KMS-11 (cell line): Measurements from ENCODE around the gene ZNF680.

ENCODE experiments used
- H2AFZ ChIP-seq: fragments of 200-600 bp; sonication (generic); 2 replicates; pipeline ENCODE4 v1.6.1; 2016; ENCODE audit warnings: antibody characterized with exemption, mixed run types, low read depth
- H3K27ac ChIP-seq: fragments of 200-600 bp; sonication (generic); 2 replicates; pipeline ENCODE4 v1.6.1; 2016; ENCODE audit warnings: mild to moderate bottlenecking, mixed run types
- H3K27me3 ChIP-seq: fragments of 200-600 bp; sonication (generic); 2 replicates; pipeline ENCODE4 v1.6.1; 2017; ENCODE audit warnings: mild to moderate bottlenecking, low read depth, mixed run types, moderate library complexity; ENCODE audit not compliant: insufficient read depth
- H3K36me3 ChIP-seq: fragments of 200-600 bp; sonication (generic); 2 replicates; pipeline ENCODE4 v1.6.1; 2017; ENCODE audit warnings: mild to moderate bottlenecking, mixed run types; ENCODE audit not compliant: insufficient read depth
- H3K4me1 ChIP-seq: fragments of 200-600 bp; sonication (generic); 2 replicates; pipeline ENCODE4 v1.6.1; 2016; ENCODE audit warnings: mild to moderate bottlenecking, low read depth, mixed run types; ENCODE audit not compliant: poor library complexity, severe bottlenecking
- H3K4me2 ChIP-seq: fragments of 200-600 bp; sonication (generic); 2 replicates; pipeline ENCODE4 v1.7.0; 2016; ENCODE audit warnings: mild to moderate bottlenecking, mixed run types
- H3K4me3 ChIP-seq: fragments of 200-600 bp; sonication (generic); IDR thresholded peaks from 2 replicates; pipeline ENCODE4 v1.6.1; 2017; ENCODE audit warnings: low read depth, low read length, mixed read lengths; ENCODE audit not compliant: insufficient read depth
- H3K79me2 ChIP-seq: fragments of 200-600 bp; sonication (generic); 2 replicates; pipeline ENCODE4 v1.6.1; 2016; ENCODE audit warnings: low read depth, mixed run types; ENCODE audit not compliant: insufficient read depth
- H3K9ac ChIP-seq: fragments of 200-600 bp; sonication (generic); 2 replicates; pipeline ENCODE4 v1.6.1; 2016; ENCODE audit warnings: mild to moderate bottlenecking, mixed run types
- H4K20me1 ChIP-seq: fragments of 200-600 bp; sonication (generic); 2 replicates; pipeline ENCODE4 v1.6.1; 2016; ENCODE audit warnings: mild to moderate bottlenecking, mixed run types; ENCODE audit not compliant: insufficient read depth
- TF ChIP-seq, protein P1 (sequence below): fragments of 200-600 bp; sonication (generic); conservative IDR thresholded peaks from 2 replicates; pipeline ENCODE4 v1.6.1; 2017; ENCODE audit warnings: low read depth, mild to moderate bottlenecking, antibody characterized with exemption, low read length, moderate library complexity, mixed read lengths

ZNF680 gene

DNA sequence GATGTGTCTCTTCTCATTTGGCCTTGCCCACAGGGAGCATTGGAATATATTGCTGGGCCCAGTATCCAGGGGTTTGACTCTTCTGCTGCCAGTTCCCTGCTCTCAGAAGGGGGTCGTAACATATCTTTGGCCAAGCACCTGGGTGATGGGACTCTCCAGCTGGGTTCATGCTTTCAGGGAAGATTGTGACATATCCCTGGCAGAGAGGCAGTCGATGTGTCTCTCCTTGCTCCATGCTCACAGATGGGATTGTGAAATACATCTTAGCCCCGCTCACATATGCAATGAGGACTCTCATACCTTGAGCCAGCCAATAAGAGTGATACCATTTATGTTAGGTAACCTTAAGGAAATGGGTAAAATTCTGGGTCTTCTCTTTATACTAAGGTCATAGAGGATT, 39.2 kb upstream of the ZNF680 start:
- Histone ChIP-seq H3K79me2 (no peaks in the 10 kb centered on the region), H3K27me3 (no peaks in the 10 kb centered on the region), H3K36me3 (no peaks in the 10 kb centered on the region), H3K4me2 (no peak overlapping the region), H3K4me1 (no peaks in the 10 kb centered on the region), H2AFZ (no peak overlapping the region), H3K4me3 (no peak overlapping the region), H3K27ac (no peak overlapping the region), H4K20me1 (no peaks in the 10 kb centered on the region), H3K9ac (no peak overlapping the region)
- TF ChIP-seq, protein P1, sequence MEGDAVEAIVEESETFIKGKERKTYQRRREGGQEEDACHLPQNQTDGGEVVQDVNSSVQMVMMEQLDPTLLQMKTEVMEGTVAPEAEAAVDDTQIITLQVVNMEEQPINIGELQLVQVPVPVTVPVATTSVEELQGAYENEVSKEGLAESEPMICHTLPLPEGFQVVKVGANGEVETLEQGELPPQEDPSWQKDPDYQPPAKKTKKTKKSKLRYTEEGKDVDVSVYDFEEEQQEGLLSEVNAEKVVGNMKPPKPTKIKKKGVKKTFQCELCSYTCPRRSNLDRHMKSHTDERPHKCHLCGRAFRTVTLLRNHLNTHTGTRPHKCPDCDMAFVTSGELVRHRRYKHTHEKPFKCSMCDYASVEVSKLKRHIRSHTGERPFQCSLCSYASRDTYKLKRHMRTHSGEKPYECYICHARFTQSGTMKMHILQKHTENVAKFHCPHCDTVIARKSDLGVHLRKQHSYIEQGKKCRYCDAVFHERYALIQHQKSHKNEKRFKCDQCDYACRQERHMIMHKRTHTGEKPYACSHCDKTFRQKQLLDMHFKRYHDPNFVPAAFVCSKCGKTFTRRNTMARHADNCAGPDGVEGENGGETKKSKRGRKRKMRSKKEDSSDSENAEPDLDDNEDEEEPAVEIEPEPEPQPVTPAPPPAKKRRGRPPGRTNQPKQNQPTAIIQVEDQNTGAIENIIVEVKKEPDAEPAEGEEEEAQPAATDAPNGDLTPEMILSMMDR, result no peak

DNA sequence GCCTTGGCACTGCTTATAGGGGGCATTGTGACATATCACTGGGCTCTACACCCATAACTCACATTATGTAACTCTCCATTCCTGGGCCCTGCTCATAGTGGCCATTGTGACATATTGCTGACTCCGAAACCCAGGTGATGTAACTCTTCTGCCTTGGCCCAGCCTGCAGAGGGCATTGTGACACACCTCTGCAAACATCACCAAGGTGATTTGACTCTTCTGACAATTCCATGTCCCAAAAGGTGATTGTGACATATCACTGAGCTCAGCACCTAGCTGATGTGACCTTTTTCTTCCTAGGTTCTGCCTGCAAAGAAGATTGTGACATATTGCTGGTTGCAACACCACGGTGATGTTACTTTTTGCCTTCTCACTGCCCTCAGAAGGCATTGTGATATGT, 36.5 kb upstream of the ZNF680 start:
- Histone ChIP-seq H3K4me3 (no peak overlapping the region), H3K4me2 (no peak overlapping the region), H3K4me1 (no peaks in the 10 kb centered on the region), H4K20me1 (no peaks in the 10 kb centered on the region), H3K79me2 (no peaks in the 10 kb centered on the region), H3K9ac (no peak overlapping the region), H3K27me3 (no peaks in the 10 kb centered on the region), H3K27ac (no peak overlapping the region), H2AFZ (no peak overlapping the region), H3K36me3 (no peaks in the 10 kb centered on the region)
- TF ChIP-seq, protein P1, result no peak

DNA sequence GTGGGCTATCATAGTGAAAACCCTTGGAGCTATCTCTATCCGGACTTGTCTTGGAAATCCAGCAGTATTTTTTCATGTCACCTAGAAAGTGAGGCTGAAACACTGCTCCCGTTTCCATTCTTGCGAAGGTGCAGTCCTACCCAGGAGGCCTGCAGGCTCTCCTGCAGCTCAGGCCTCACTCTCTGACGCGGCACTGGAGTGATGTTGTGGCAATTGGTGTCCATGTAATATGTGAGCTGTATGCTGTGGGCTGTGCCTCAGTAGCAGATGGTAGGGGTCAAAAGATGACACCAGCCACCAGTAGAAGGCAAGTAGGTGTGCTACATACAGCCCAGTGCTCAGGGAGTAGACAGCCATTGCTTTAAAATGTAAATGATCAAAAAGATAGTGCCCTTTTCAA, 28.1 kb upstream of the ZNF680 start:
- Histone ChIP-seq H3K9ac (no peak overlapping the region), H3K4me2 (no peak overlapping the region), H3K27me3 (no peaks in the 10 kb centered on the region), H3K79me2 (no peaks in the 10 kb centered on the region), H2AFZ (no peak overlapping the region), H3K4me1 (no peaks in the 10 kb centered on the region), H3K27ac (no peak overlapping the region), H3K36me3 (no peaks in the 10 kb centered on the region), H4K20me1 (no peaks in the 10 kb centered on the region), H3K4me3 (no peak overlapping the region)
- TF ChIP-seq, protein P1, result no peak

DNA sequence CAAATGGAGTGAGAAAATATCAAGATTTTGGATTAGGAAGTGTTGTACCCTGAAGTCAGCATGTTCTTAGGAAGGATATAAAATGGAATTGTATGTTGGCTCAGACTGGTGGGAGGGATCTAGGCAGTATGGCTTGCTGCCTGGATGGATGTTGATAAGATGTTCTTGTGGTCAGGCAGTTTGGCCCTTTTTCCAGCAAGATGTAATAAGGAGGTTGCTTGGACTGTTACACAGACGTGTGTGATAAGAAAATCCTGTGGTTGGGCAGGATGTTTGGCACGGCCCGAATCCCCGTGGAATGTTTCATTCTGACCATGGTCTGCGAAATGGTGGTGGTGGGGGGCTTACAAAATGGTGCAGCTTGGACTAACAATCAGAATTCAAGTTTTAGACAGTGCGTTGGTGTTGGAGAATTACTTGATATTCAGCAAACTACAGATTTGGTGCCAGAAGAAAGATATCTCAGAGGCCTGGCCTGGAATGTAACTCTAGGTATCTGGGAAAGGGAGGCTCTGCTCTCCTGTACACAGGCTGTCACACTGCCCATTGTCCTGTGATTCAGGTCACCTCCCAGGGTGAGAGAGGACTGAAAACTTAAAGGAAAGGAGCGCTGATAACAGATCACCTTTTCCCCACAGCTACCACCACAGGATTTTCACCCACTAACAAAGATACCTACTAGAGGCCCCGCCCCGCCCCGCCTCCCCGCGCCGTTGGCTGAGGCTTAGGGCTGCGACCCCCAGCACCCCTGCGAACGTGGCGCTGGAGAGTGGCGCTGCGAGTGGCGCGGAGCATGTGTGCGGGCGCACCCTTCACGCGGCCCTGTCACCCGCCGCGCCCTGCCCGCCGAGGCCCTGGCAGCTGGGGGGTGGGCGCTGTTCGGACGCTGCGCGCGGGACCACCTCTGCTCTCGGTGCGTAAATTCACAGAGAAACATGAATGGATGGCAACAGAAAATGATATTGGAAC, 19.3 kb upstream of the ZNF680 start:
- Histone ChIP-seq H3K9ac (no peak overlapping the region), H4K20me1 (no peaks in the 10 kb centered on the region), H2AFZ (no peak overlapping the region), H3K36me3 (no peaks in the 10 kb centered on the region), H3K27ac (no peak overlapping the region), H3K79me2 (no peaks in the 10 kb centered on the region), H3K4me3 (no peak overlapping the region), H3K4me1 (no peaks in the 10 kb centered on the region), H3K27me3 (no peaks in the 10 kb centered on the region), H3K4me2 (no peak overlapping the region)
- TF ChIP-seq, protein P1, result no peak
